Stimulated activated effector memory CD8-positive, alpha-beta T cell treated with anti-CD3 and anti-CD28 coated beads, Interleukin-12 subunit alpha, Interleukin-12 subunit beta, amount 100 ng/mL, for 72 hours (primary cell): ENCODE data around the gene FXYD6.

Source experiments
- ATAC-seq: fragments of 150-1000 bp; cut with Tn5 transposase; 2 replicates; pipeline ENCODE4 v1.10.0; 2021
- DNase-seq, 2 donors: peaks; one replicate each; pipeline ENCODE4 v3.0.0; 2021 to 2022; ENCODE audit warnings: low spot score in 2 of 2
- H3K27ac Mint-ChIP-seq: one replicate; pipeline ENCODE4 v1.8.0; 2022; ENCODE audit warnings: mild to moderate bottlenecking, mixed read lengths
- H3K36me3 Mint-ChIP-seq: one replicate; pipeline ENCODE4 v1.8.0; 2022; ENCODE audit warnings: mild to moderate bottlenecking, mixed read lengths
- H3K4me1 Mint-ChIP-seq: one replicate; pipeline ENCODE4 v1.8.0; 2022; ENCODE audit warnings: mixed read lengths
- H3K4me3 Mint-ChIP-seq: one replicate; pipeline ENCODE4 v1.8.0; 2022; ENCODE audit warnings: mild to moderate bottlenecking, mixed read lengths
- H3K9me3 Mint-ChIP-seq: one replicate; pipeline ENCODE4 v1.8.0; 2022; ENCODE audit warnings: mixed read lengths

FXYD6 gene

DNA sequence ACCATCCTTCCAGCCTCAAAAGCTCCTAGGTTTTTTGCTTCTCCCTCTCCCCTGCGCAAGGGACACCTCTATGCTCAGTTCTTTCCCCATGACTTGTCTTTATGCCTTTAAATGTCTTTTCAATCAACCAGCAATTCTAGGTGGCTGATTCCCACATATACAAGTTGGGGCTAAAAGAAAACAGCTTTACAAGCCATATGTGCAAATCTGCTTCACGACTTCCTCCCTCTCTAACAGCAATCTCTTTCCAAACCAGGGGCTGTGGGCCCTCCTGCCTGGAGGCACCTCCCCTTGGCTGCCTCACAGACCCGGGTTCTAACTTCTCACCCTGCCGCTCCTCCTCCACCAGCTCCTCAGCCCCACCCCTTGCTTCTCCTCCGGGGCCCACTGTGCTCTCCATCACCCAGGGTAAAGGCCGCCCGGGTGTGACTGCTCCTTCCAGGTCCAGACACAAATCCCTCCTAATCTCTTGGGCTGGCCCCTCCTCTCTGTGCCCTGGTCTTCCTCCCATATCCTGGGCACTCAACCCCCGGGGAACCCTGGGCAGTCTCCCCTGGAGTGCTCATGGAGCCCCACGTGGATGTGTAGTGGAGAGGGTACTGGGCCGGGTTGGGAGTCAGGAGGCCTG, 38.6 kb upstream of the FXYD6 start:
- H3K4me1 Mint-ChIP-seq, result peaks cover 13% of the 10 kb centered on the region
- no peak overlapping the region for H3K27ac Mint-ChIP-seq
- H3K9me3 Mint-ChIP-seq, result no peaks in the 10 kb centered on the region
- H3K36me3 Mint-ChIP-seq, result no peaks in the 10 kb centered on the region
- ATAC-seq (no peak), DNase-seq (no peak)
- no peak overlapping the region for H3K4me3 Mint-ChIP-seq

DNA sequence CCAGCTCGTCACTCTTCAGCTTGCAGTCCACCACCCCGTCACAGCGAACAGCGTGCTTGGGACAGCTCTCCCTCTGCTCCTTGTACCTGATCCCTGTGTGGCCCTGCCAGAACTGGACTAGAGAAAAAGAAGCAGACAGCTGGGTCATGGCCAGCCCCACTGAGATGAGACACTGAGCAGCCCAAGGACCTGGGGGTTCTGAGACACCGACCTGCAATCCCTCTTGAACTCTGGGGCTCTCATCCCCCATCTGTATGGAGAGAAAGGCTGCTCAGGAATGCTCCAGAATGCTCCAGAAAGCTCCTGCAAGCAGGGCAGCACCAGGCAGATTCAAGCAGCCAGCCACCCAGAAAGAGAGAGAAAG, 37.9 kb upstream of the FXYD6 start:
- Mint-ChIP-seq H3K9me3 (no peaks in the 10 kb centered on the region), H3K4me3 (no peak overlapping the region), H3K27ac (no peak overlapping the region), H3K36me3 (no peaks in the 10 kb centered on the region), H3K4me1 (peaks cover 5% of the 10 kb centered on the region)
- ATAC-seq (no peak), DNase-seq (no peak)

DNA sequence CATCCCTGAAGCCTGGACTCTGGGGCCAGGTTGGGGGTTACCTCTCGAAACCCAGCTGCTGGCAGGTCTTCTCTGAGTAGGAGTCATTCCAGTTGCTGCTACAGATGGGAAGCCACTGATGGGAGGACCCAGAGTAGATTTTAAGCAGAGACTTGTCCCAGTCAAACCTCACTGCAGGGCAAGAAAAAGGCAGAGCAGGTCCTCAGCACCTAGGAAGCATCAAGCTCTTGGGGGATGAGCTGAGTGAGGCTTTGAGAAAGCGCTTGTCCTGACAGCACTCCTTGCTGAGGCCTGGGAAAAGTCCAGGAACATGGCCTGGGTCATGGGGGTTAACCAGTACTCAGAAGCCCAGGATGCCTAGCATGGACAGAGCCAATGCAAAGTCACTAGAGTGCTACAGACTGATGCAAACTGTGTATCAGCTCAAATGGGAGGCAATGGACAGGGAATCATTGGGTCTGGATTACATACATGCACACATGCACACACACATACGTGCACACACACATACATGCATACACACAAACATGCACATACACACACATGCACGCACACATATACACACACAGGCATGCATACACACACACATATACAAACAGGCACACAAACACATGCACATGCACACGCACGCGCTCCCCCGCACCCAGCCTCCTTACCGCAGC, 37.4 kb upstream of the FXYD6 start:
- DNase-seq (no peak), ATAC-seq (no peak)
- H3K4me1 Mint-ChIP-seq, result peaks cover under 1% of the 10 kb centered on the region
- no peak overlapping the region for H3K27ac Mint-ChIP-seq
- no peaks in the 10 kb centered on the region for H3K9me3 Mint-ChIP-seq
- H3K4me3 Mint-ChIP-seq, result no peak overlapping the region
- no peaks in the 10 kb centered on the region for H3K36me3 Mint-ChIP-seq

GRCh38 chr11:117912497-117912896, 36.0 kb upstream of the FXYD6 start:
- no peak for DNase-seq
- Mint-ChIP-seq H3K27ac (peak overlapping the region; percentile 35), H3K9me3 (no peaks in the 10 kb centered on the region), H3K4me3 (no peak overlapping the region), H3K4me1 (peaks cover 6% of the 10 kb centered on the region), H3K36me3 (no peaks in the 10 kb centered on the region)
- ATAC-seq, result peak; percentile 19

DNA sequence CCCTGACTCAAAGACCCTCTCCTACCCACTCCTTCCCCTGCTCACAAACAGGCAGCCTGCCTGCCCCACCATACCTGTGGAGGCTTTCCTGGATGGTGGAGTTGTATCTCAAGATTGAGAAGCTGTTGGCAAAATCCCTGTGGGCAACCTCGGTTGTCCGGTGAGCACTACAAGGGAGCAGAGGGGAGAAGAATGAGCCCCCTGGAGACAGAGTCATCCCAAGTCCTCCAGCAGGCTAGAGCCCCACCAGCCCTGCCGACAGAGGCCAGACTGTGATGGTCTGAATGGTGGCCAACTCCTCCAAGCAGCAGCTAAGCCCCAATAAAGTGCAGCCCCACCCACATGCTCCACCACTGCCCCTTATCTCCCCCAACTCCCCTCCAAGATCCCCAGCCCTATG, 35.2 kb upstream of the FXYD6 start:
- ATAC-seq, result no peak
- Mint-ChIP-seq H3K4me1 (peaks cover 10% of the 10 kb centered on the region), H3K36me3 (no peaks in the 10 kb centered on the region), H3K27ac (peak overlapping the region; percentile 38), H3K9me3 (no peaks in the 10 kb centered on the region), H3K4me3 (no peak overlapping the region)
- DNase-seq, result no peak

GRCh38 chr11:117910941-117911655, 34.6 kb upstream of the FXYD6 start:
- H3K27ac Mint-ChIP-seq, result peak overlapping the region; percentile 38
- ATAC-seq, result no peak
- no peak for DNase-seq

DNA sequence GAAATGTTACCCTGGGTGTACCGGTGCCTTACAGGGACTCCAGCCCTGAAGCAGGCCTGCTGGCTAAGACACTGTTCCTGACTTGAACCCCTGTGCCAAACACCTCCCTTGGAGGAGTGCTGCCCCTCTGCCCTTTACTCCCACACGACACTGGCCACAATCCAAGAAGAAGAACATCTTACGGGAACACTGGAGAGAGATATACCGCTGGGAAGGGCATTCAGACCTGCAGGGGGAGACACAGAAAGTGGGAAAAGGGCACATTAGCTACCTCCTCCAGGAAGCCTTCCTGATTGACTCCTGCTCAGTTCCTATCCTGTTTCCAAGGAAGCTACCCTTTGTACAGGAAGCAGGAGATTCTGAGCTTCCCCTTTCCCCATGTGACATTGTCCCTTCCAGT, 34.1 kb upstream of the FXYD6 start:
- ATAC-seq (no peak), DNase-seq (no peak)
- Mint-ChIP-seq H3K4me1 (peaks cover 10% of the 10 kb centered on the region), H3K4me3 (no peak overlapping the region), H3K27ac (no peak overlapping the region), H3K36me3 (no peaks in the 10 kb centered on the region), H3K9me3 (no peaks in the 10 kb centered on the region)

More at GRCh38 chr11:117910941-117911655, 34.6 kb upstream of the FXYD6 start:
- H3K4me3 Mint-ChIP-seq, result no peak overlapping the region
- peaks cover 10% of the 10 kb centered on the region for H3K4me1 Mint-ChIP-seq
- no peaks in the 10 kb centered on the region for H3K36me3 Mint-ChIP-seq
- no peaks in the 10 kb centered on the region for H3K9me3 Mint-ChIP-seq

GRCh38 chr11:117909611-117910382, 33.3 kb upstream of the FXYD6 start:
- Mint-ChIP-seq H3K27ac (no peak overlapping the region), H3K4me3 (no peak overlapping the region), H3K4me1 (peaks cover 10% of the 10 kb centered on the region), H3K36me3 (no peaks in the 10 kb centered on the region), H3K9me3 (no peaks in the 10 kb centered on the region)
- ATAC-seq (no peak), DNase-seq (no peak)

DNA sequence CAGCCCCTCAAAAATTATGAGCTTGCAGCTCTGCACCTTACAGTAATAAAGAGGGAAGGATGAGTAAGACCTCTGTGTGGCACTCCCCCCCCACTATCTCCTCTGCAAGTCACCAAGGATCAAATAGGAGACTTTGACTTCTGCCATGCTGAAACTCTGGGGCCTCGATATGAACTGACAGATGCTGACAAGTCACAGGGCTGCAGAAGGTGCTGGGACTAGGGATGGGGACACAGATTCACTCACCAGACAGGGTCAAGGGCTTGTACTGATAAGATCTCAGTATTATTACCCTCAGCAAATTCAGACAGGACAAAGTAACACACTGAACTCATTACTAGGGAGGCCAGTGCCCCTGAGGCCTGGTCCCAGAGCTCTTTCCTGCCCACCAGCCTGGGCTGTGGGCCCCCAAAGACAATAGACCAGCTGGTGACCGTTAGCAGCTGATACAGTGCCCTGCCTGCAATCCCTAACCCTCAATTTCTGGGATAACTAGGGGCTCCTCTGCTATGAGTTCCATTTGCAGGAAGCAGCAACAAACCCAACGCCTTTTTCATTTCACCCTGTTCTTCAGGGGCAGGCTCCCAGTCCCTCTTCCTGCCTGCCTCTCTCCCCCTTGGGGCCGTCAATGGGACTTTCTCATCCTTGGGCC, 32.6 kb upstream of the FXYD6 start:
- ATAC-seq, result no peak
- Mint-ChIP-seq H3K36me3 (no peaks in the 10 kb centered on the region), H3K4me3 (no peak overlapping the region), H3K4me1 (peaks cover 10% of the 10 kb centered on the region), H3K9me3 (no peaks in the 10 kb centered on the region), H3K27ac (no peak overlapping the region)
- no peak for DNase-seq

GRCh38 chr11:117908109-117908895, 31.8 kb upstream of the FXYD6 start:
- Mint-ChIP-seq H3K36me3 (no peaks in the 10 kb centered on the region), H3K4me3 (peak overlapping the region; percentile 60), H3K4me1 (peaks cover 10% of the 10 kb centered on the region), H3K27ac (peak overlapping the region; percentile 89), H3K9me3 (no peaks in the 10 kb centered on the region)
- ATAC-seq (no peak), DNase-seq (no peak)

DNA sequence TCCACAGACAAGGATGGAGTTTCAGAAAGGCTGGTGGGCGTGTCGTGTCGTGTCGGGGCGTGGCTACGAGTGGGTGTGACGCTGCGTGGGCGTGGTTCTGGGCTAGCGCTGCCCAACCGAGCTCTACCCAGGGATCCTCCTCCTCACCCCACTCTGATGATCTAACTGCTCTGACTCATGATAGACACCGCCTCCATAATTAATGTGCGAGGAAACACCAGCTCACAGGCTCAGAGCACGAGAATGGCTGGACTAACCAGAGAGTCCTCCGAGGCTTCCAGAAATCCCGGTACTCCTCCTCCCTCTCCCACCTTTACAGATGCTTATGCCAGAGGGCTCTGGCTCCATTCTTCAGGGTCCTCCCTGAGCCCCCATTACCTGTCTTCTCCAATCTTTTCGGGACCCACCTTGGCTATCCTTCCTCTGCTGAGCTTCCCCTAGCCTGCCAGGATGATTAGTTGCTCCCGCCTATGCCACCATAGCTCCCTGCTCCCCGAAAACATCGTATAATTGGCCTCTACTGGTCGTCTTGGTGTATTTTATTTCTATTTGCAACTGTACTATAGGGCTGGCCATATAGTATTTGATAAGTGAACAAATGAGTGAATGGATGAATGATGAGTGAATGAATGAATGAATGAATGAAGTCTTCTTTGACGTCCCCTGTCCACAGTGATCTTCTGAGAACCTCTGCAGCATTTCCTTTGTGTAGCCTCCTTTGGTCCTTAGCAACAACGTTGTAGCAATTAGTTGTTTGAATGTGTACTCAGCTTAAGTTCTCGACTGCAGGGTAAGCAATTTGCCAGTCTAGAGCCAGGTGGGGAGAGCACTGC, 31.0 kb upstream of the FXYD6 start:
- Mint-ChIP-seq H3K27ac (peak overlapping the region; percentile 89), H3K4me3 (peak overlapping the region; percentile 60), H3K36me3 (no peaks in the 10 kb centered on the region), H3K4me1 (peaks cover 10% of the 10 kb centered on the region), H3K9me3 (no peaks in the 10 kb centered on the region)
- peak; percentile 97 for ATAC-seq
- DNase-seq, result peak; percentile 73 to 85

DNA sequence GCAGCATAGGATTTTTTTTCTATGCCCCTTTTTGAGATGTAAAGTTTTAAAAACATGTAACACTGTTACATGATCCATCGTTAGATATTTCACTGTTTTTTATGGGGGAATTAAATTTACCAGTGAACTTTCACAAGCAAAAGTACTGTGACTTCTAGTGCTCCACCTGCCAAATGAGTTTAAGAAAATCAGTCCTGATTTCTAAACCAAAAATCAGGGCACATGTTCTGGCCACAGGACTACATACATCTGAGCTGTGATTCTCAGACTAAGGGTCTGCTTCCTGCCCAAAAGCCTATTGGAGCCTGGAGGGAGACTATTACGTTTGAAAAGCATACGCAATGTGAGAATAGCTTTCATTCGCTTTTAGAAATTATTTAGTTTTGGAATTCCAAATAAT, 30.3 kb upstream of the FXYD6 start:
- Mint-ChIP-seq H3K4me1 (peaks cover 10% of the 10 kb centered on the region), H3K4me3 (no peak overlapping the region), H3K9me3 (no peaks in the 10 kb centered on the region), H3K36me3 (no peaks in the 10 kb centered on the region), H3K27ac (no peak overlapping the region)
- DNase-seq, result no peak
- no peak for ATAC-seq

GRCh38 chr11:117906126-117906525, 29.7 kb upstream of the FXYD6 start:
- Mint-ChIP-seq H3K4me1 (peaks cover 10% of the 10 kb centered on the region), H3K4me3 (no peak overlapping the region), H3K9me3 (no peaks in the 10 kb centered on the region), H3K36me3 (no peaks in the 10 kb centered on the region), H3K27ac (no peak overlapping the region)
- ATAC-seq, result no peak
- DNase-seq, result no peak

GRCh38 chr11:117905524-117905923, 29.1 kb upstream of the FXYD6 start:
- Mint-ChIP-seq H3K4me1 (peaks cover 10% of the 10 kb centered on the region), H3K27ac (no peak overlapping the region), H3K4me3 (no peak overlapping the region), H3K36me3 (no peaks in the 10 kb centered on the region), H3K9me3 (no peaks in the 10 kb centered on the region)
- no peak for ATAC-seq
- no peak for DNase-seq
